ENCODE measurements around the gene F13A1. TPM values are rescaled to one million over a fixed set of nuclear protein-coding genes. Genes with fewer than 3 reads are reported as not detected.

The F13A1 gene
- total and polyA plus RNA-seq, 3 experiments from 2014 or later = 0.16 to 0.51 (median 0.42) TPM

DNA sequence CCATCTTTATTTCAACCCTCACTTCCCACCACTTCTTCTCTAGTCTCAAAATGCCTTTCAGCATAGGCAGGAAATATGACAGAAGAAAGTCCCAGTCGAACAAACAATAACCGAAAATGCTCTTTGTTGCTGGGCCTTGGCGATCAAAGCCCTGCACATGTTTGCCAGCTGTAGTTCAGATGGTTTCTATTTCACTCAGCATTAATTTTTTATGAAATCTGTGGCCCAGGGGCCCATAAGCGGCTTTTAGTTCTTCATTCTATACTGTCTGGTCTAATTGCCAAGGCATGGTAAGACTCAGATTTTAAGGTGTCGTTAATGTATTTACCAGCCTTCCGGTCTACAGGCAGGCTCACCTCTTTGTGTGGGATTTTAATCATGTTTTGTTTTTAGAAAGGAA, 10.9 kb upstream of the F13A1 start:
- no peaks in the 10 kb centered on the region for H3K4me1 Mint-ChIP-seq
- DNase-seq = no peak
- Histone ChIP-seq H3K9me3 (ENCODE audit: low read length) (no peaks in the 10 kb centered on the region), H3K4me1 (ENCODE audit: insufficient read depth, low read length) (no peaks in the 10 kb centered on the region), H3K36me3 (ENCODE audit: insufficient read depth, low read length) (no peaks in the 10 kb centered on the region), H3K27ac (ENCODE audit: low read depth, low read length) (no peak overlapping the region), H3K4me3 (ENCODE audit: low read length) (no peak overlapping the region), H3K27me3 (ENCODE audit: insufficient read depth, low read length, poor library complexity, severe bottlenecking) (no peaks in the 10 kb centered on the region)
- no peaks in the 10 kb centered on the region for H3K9me3 Mint-ChIP-seq
- ChIA-PET POLR2A (no interaction called here), CTCF (no interaction called here)
- no peak overlapping the region for H3K4me3 Mint-ChIP-seq
- H3K36me3 Mint-ChIP-seq = no peaks in the 10 kb centered on the region
- no peak overlapping the region for H3K27ac Mint-ChIP-seq
- H3K27me3 Mint-ChIP-seq = peaks cover 8 to 20% of the 10 kb centered on the region in 2 donors

GRCh38 chr6:6330407-6330806, 9.9 kb upstream of the F13A1 start:
- no peaks in the 10 kb centered on the region for H3K36me3 ChIP-seq (ENCODE audit: insufficient read depth, low read length)
- Mint-ChIP-seq H3K36me3 (no peaks in the 10 kb centered on the region), H3K9me3 (no peaks in the 10 kb centered on the region), H3K4me3 (no peak overlapping the region), H3K4me1 (no peaks in the 10 kb centered on the region), H3K27ac (no peak overlapping the region), H3K27me3 (peaks cover 6 to 20% of the 10 kb centered on the region in 2 donors)
- no peak for DNase-seq
- H3K27ac ChIP-seq (ENCODE audit: low read depth, low read length) = no peak overlapping the region
- no peaks in the 10 kb centered on the region for H3K9me3 ChIP-seq (ENCODE audit: low read length)
- no peaks in the 10 kb centered on the region for H3K27me3 ChIP-seq (ENCODE audit: insufficient read depth, low read length, poor library complexity, severe bottlenecking)
- ChIA-PET POLR2A (no interaction called here), CTCF (no interaction called here)
- no peak overlapping the region for H3K4me3 ChIP-seq (ENCODE audit: low read length)
- H3K4me1 ChIP-seq (ENCODE audit: insufficient read depth, low read length) = no peaks in the 10 kb centered on the region

GRCh38 chr6:6328451-6328850, 8.0 kb upstream of the F13A1 start:
- H3K4me3 Mint-ChIP-seq = no peak overlapping the region
- H3K27ac Mint-ChIP-seq = no peak overlapping the region
- no peaks in the 10 kb centered on the region for H3K4me1 Mint-ChIP-seq
- no peaks in the 10 kb centered on the region for H3K9me3 Mint-ChIP-seq
- POLR2A ChIA-PET = no interaction called here
- H3K27me3 ChIP-seq (ENCODE audit: insufficient read depth, low read length, poor library complexity, severe bottlenecking) = peaks cover under 1% of the 10 kb centered on the region
- H3K4me3 ChIP-seq (ENCODE audit: low read length) = no peak overlapping the region
- H3K27ac ChIP-seq (ENCODE audit: low read depth, low read length) = no peak overlapping the region
- no peaks in the 10 kb centered on the region for H3K9me3 ChIP-seq (ENCODE audit: low read length)
- no peak for DNase-seq
- no peaks in the 10 kb centered on the region for H3K36me3 ChIP-seq (ENCODE audit: insufficient read depth, low read length)
- H3K27me3 Mint-ChIP-seq = peaks cover 9 to 16% of the 10 kb centered on the region in 2 donors
- H3K36me3 Mint-ChIP-seq = no peaks in the 10 kb centered on the region
- no peaks in the 10 kb centered on the region for H3K4me1 ChIP-seq (ENCODE audit: insufficient read depth, low read length)
- CTCF ChIA-PET = no interaction called here

- Histone ChIP-seq H3K27me3 (ENCODE audit: insufficient read depth, low read length, poor library complexity, severe bottlenecking) (peaks cover 7% of the 10 kb centered on the region), H3K4me1 (ENCODE audit: insufficient read depth, low read length) (no peaks in the 10 kb centered on the region), H3K36me3 (ENCODE audit: insufficient read depth, low read length) (no peaks in the 10 kb centered on the region), H3K27ac (ENCODE audit: low read depth, low read length) (no peak overlapping the region), H3K9me3 (ENCODE audit: low read length) (no peaks in the 10 kb centered on the region), H3K4me3 (ENCODE audit: low read length) (no peak overlapping the region)
- ChIA-PET POLR2A (no interaction called here), CTCF (no interaction called here)
- H3K36me3 Mint-ChIP-seq = no peaks in the 10 kb centered on the region
- H3K4me1 Mint-ChIP-seq = no peaks in the 10 kb centered on the region
- no peaks in the 10 kb centered on the region for H3K9me3 Mint-ChIP-seq
- H3K4me3 Mint-ChIP-seq = no peak overlapping the region
- DNase-seq = no peak
- H3K27ac Mint-ChIP-seq = no peak overlapping the region
- H3K27me3 Mint-ChIP-seq = peaks cover 13 to 54% of the 10 kb centered on the region in 2 donors
Observed at GRCh38 chr6:6323352-6323751, 2.9 kb upstream of the F13A1 start.

DNA sequence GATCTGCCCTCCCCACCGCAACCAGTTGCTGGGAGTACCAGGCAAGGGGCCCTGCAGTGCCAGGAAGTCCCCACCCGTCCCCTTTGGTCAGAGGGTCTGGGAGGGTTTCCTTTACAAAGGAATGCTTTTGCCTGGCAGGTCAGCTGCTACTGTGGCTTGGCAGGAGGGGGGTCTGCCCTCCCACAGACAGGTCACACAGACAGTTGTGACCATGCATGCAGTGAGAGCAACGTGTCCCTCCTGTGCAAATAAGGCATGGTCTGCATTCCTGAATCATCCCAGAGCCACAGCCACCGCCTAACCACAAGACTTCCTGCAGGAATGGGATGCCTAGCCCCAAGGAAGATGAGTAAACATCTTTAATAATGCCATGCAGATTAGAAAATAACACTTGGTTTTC, 439 bp upstream of the F13A1 start:
- Mint-ChIP-seq H3K27ac (no peak overlapping the region), H3K27me3 (peaks cover 12 to 62% of the 10 kb centered on the region in 2 donors), H3K4me3 (no peak overlapping the region), H3K9me3 (no peaks in the 10 kb centered on the region), H3K36me3 (no peaks in the 10 kb centered on the region), H3K4me1 (no peaks in the 10 kb centered on the region)
- ChIA-PET CTCF (no interaction called here), POLR2A (no interaction called here)
- Histone ChIP-seq H3K27ac (ENCODE audit: low read depth, low read length) (no peak overlapping the region), H3K9me3 (ENCODE audit: low read length) (no peaks in the 10 kb centered on the region), H3K4me1 (ENCODE audit: insufficient read depth, low read length) (no peaks in the 10 kb centered on the region), H3K4me3 (ENCODE audit: low read length) (no peak overlapping the region), H3K27me3 (ENCODE audit: insufficient read depth, low read length, poor library complexity, severe bottlenecking) (peaks cover 7% of the 10 kb centered on the region), H3K36me3 (ENCODE audit: insufficient read depth, low read length) (no peaks in the 10 kb centered on the region)
- no peak for DNase-seq

- Histone ChIP-seq H3K9me3 (ENCODE audit: low read length) (no peaks in the 10 kb centered on the region), H3K27ac (ENCODE audit: low read depth, low read length) (no peak overlapping the region), H3K36me3 (ENCODE audit: insufficient read depth, low read length) (no peaks in the 10 kb centered on the region), H3K27me3 (ENCODE audit: insufficient read depth, low read length, poor library complexity, severe bottlenecking) (peaks cover 3% of the 10 kb centered on the region), H3K4me3 (ENCODE audit: low read length) (no peak overlapping the region), H3K4me1 (ENCODE audit: insufficient read depth, low read length) (no peaks in the 10 kb centered on the region)
- CTCF ChIA-PET = interaction anchor here (1.4 kb wide), 1 partner anchor 847 kb away, joined by 3 read pairs; no protein-coding TSS in a partner anchor
- no peaks in the 10 kb centered on the region for H3K9me3 Mint-ChIP-seq
- H3K27me3 Mint-ChIP-seq = peaks cover 8 to 74% of the 10 kb centered on the region in 2 donors
- no peaks in the 10 kb centered on the region for H3K36me3 Mint-ChIP-seq
- no peak overlapping the region for H3K27ac Mint-ChIP-seq
- DNase-seq = no peak
- H3K4me3 Mint-ChIP-seq = no peak overlapping the region
- H3K4me1 Mint-ChIP-seq = no peaks in the 10 kb centered on the region
- POLR2A ChIA-PET = no interaction called here
Observed at GRCh38 chr6:6317825-6318733, 2.4 kb downstream of the F13A1 start.

- CTCF ChIA-PET = interaction anchor here (1.4 kb wide), 1 partner anchor 846 kb away, joined by 3 read pairs; no protein-coding TSS in a partner anchor
- no peaks in the 10 kb centered on the region for H3K36me3 Mint-ChIP-seq
- H3K9me3 Mint-ChIP-seq = no peaks in the 10 kb centered on the region
- H3K27me3 Mint-ChIP-seq = peaks cover 8 to 71% of the 10 kb centered on the region in 2 donors
- H3K27me3 ChIP-seq (ENCODE audit: insufficient read depth, low read length, poor library complexity, severe bottlenecking) = no peaks in the 10 kb centered on the region
- no peaks in the 10 kb centered on the region for H3K9me3 ChIP-seq (ENCODE audit: low read length)
- H3K4me3 Mint-ChIP-seq = no peak overlapping the region
- POLR2A ChIA-PET = no interaction called here
- H3K27ac ChIP-seq (ENCODE audit: low read depth, low read length) = no peak overlapping the region
- no peak for DNase-seq
- no peaks in the 10 kb centered on the region for H3K36me3 ChIP-seq (ENCODE audit: insufficient read depth, low read length)
- H3K4me1 Mint-ChIP-seq = no peaks in the 10 kb centered on the region
- no peak overlapping the region for H3K27ac Mint-ChIP-seq
- H3K4me1 ChIP-seq (ENCODE audit: insufficient read depth, low read length) = no peaks in the 10 kb centered on the region
- no peak overlapping the region for H3K4me3 ChIP-seq (ENCODE audit: low read length)
Observed at GRCh38 chr6:6317386-6317785, 3.1 kb downstream of the F13A1 start.

GRCh38 chr6:6315660-6316059, 4.8 kb downstream of the F13A1 start:
- ChIA-PET CTCF (no interaction called here), POLR2A (no interaction called here)
- peaks cover 7 to 63% of the 10 kb centered on the region in 2 donors for H3K27me3 Mint-ChIP-seq
- no peaks in the 10 kb centered on the region for H3K4me1 ChIP-seq (ENCODE audit: insufficient read depth, low read length)
- no peak overlapping the region for H3K4me3 ChIP-seq (ENCODE audit: low read length)
- no peaks in the 10 kb centered on the region for H3K36me3 Mint-ChIP-seq
- H3K4me1 Mint-ChIP-seq = no peaks in the 10 kb centered on the region
- no peaks in the 10 kb centered on the region for H3K27me3 ChIP-seq (ENCODE audit: insufficient read depth, low read length, poor library complexity, severe bottlenecking)
- no peak overlapping the region for H3K27ac ChIP-seq (ENCODE audit: low read depth, low read length)
- H3K4me3 Mint-ChIP-seq = no peak overlapping the region
- peak in 1 of 5 donors; percentile 15 for DNase-seq
- no peaks in the 10 kb centered on the region for H3K9me3 Mint-ChIP-seq
- H3K36me3 ChIP-seq (ENCODE audit: insufficient read depth, low read length) = no peaks in the 10 kb centered on the region
- no peak overlapping the region for H3K27ac Mint-ChIP-seq
- no peaks in the 10 kb centered on the region for H3K9me3 ChIP-seq (ENCODE audit: low read length)
